ENCODE data around the gene PPP2R5C.
"Not testable (repeated sequence)": the region's sequence is repeated elsewhere in the genome, so short reads cannot be mapped to it uniquely, and the experiment has no call there.

The PPP2R5C gene

DNA sequence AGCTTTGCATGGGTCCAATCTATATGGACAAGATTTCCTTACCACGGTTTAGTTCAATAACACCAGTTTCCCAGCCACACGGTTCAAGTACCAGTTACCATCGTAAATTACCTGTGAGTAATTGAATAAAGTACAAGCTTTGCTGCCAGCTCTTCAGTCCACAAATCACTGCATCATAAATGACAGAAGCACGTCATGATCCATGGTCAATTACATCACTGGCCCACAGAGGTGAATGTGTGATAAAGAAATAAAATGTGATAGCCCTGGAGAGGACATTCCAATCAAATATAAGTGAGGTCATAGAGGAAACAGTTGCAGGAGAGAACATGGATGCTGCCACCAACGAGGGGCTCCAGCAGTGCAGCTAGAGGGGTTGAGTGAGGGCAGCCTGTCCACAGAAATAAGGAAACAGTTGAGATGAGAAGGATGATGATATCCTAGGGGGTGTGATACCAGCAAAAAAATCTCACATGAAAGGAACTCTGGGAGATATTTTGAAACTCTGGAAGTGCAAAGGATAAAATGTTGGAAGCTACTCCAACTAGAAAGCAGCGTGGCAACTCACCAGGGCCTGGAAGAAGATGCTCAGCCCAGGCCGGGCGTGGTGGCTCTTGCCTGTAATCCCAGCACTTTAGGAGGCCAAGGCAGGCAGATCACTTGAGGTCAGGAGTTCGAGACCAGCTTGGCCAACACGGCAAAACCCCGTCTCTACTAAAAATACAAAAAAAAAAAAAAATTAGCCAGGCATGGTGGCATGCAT is 197.1 kb downstream of the PPP2R5C start:
- no peak for DNase-seq

DNA sequence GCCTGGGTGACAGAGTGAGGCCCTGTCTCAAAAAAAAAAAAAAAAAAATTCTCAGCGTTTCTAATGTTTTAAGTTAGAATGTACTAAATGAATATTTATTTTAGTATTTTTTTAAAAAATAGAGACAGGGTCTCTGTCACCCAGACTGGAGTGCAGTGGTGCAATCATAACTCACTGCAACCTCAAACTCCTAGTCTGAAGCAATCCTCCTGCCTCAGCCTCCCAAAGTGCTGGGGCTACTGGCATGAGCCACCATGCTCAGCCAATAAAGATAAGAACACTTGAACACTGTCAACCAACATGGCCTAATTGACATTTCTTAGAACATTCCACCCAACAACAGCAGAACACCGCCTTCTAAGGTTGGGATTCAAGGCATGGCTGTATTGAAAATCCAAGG is 197.8 kb downstream of the PPP2R5C start:
- no peak for DNase-seq

DNA sequence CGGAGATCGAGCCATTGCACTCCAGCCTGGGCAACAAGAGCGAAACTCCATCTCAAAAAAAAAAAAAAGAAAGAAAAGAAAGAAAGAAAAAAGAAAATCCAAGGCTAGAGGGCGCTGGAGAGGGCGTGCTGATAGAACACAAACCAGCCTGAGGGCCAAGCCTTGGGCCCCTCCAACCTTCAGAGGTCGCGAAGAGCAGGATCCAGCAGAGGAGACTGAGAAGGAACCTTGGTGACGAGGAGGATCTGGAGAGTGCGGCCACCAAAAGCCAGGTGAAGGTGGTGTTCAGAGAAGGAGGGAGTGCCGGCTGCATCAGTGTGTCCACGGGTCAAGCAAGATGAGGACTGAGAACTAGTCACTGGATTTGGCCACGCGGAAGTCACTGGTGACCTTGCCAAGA is 198.7 kb downstream of the PPP2R5C start:
- peak in 2 of 6 experiments; percentile 7 to 29 for DNase-seq

DNA sequence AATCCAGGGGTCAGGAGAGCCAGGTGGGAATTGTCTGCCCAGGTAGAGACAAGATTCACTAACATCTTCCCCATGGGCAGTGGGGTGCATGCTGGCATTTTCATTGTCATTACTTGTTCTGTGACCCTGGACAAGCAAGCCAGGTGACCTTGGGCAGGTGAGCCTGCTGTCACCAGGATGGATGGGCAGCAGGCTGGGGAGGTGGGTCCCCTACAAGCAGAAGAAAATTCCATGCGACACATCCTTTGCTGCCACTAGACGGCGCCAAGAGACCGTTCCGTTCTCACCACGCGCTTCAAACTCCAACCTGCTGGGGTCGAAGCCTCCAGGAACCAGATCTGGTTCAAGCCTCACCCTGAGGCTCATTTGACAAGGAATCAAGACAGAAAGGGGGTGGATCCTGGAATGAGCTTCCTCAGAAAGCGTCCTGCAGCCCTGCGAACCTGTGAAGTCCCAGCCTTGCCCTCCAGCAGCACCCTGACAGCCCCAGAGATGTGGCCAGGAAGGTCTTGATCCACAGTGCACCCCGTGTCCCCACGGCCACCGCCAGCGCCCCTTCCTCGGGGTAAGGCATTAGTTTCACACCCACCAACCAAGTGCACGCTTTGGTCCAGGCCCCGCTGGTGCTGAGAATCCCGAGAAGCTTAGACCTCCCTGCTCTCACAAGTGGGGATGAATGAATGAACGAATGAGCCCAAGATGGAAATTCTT is 199.7 kb downstream of the PPP2R5C start:
- DNase-seq: peak; percentile 49 to 79 (median 62)

DNA sequence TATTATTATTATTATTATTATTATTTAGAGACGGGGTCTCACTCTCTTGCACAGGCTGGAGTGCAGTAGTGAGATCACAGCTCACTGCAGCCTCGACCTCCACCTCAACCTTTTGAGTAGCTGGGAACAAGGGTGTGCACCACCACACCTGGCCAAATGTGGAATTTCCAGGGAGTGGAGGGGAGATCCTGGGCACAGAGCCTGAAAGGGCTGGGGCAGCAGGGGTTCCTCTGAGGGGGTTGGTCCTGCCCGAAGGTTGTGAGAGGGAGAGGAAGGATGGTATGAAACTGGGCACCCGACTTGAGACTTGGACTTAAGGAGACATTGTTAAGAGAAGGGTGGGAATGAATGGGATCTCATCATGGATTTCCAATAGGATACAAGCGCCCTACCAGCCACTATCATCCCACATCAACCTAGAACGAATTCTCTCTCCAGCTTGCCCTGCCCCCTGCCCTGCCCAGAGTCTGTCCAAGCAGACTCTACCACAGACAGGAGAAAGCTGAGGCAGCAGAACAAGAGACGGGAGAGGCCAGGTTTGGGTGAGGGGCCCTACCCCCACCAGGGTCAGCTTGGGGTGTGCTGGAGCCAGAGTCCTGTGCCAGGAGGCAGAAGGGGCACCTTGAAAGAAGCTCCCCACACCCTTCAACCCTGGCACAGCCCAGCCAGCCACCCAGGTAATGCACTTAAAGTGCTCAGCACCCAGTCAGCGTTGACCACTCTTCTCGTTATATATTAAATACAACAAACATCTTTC is 200.4 kb downstream of the PPP2R5C start:
- DNase-seq: no peak

DNA sequence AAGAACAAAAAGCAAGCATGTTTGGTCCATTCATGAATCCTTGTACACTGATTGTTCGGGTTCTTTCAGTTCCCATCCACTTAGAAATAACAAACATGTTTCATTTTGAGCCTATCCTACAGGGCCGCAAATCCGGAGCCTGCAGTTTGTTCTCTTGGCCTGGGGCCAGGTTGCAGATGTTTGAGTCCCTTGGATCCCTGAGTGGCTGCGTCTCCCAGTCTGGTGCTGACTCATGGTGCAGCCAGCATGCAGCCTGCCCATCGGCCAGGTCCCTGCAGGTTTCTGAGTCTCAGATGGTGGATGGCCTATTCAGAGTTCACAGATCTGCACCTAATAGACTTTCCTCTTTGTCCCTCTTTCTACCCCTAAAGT is 201.0 kb downstream of the PPP2R5C start:
- no peak for DNase-seq

DNA sequence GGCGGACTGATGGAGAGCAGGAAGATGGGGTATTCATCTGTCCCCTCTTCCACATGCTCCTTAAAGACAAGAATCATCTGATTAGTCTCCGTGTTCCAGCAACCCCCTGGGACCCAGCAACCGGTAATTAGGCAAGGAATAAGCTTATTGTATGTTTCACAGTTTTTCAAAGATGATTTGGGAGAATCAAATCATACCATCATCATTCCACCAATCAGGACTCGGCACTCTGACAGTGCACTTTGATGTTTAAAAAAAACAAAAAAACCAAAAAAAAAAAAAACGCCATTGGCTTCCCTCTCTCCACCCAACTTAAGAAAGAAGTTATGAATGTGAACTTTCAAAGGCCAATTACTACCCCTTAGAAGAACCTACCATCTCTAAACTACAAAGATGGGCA is 201.5 kb downstream of the PPP2R5C start:
- no peak for DNase-seq

DNA sequence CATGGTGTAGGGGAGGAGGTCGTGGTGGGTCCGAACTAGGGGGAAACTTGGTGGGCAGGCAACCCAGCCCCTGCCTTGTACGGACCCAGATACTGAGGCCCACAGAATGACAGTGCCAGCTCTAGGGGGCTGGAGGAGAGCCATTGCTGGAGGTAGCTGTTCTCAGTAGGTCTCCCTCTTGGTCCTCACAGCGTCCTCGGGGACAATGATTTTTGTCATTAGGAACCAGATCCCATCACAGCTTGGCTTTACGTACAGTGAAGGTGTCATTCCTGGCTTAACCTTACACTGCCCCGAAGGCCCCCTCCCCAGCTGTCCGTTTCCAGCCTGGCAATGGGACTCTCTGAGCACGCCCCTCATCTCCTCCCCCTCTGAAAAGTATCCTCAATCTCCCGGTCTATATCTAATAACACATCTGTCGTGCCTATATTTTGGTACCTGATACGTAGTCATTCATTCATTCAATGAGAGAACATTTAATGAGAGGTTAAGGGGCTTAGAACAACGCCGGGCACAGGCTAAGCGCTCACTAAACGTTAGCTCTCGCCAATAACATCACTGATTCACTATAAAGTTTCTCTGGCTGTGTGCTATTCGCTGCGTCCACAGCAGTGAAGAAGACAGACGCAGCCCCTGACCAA is 202.3 kb downstream of the PPP2R5C start:
- DNase-seq: no peak

DNA sequence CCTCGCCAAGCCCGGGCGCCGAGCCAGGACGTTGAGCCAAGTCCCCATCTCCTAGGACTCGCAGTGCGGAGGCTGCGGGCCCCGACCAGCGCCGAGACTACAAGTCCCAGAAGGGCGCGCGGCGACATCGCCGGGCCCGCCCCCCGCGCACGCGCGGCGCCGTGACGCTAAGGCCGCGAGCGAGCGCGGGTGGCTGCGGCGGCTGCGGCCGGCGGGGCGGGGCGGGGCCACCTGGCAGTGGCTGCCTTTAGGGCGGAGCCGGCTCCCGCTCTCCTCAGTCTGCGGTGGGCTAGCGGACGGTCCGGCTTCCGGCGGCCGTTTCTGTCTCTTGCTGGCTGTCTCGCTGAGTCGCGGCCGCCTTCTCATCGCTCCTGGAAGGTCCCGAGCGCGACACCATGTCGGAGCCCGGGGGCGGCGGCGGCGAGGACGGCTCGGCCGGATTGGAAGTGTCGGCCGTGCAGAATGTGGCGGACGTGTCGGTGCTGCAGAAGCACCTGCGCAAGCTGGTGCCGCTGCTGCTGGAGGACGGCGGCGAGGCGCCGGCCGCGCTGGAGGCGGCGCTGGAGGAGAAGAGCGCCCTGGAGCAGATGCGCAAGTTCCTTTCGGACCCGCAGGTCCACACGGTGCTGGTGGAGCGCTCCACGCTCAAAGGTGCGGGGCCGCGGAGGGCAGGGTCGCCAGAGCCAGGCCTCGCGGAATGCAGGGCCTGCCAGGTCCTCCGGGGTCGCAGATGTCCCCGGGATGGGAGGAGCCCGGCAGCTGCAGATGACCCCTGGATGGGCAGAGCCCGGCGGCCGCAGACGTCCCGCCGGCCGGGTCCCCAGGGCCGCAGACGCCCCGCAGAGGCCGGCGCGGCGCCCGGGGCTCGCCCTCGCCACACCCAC is 203.0 kb downstream of the PPP2R5C start, which contains the start of gene DYNC1H1:
Gene DYNC1H1 (plus strand): TSS at position 277 of the 884 bp plus-strand sequence. CDS start 119 bp downstream, at position 396.
- DNase-seq: peak; percentile 78 to 88 (median 84)

DNA sequence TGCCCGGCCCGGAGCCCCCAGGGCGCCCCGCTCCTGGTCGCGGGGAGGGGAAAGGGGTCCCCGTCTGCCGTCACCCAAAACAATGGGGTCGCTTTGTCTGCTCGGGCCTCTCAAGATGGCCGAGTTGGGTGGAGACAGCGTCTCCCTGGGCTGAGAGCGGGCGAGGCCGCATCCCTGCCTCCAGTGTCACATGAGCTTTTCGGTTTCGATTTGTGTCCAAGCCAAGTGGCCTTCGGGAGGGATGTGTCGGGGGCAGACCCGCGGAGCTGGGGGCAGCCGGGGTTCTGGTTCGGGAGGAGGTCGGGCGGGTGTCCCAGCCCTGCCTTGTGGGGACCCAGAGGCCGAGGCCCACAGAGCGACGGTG is 203.7 kb downstream of the PPP2R5C start:
- peak; percentile 28 to 49 (median 36) for DNase-seq

DNA sequence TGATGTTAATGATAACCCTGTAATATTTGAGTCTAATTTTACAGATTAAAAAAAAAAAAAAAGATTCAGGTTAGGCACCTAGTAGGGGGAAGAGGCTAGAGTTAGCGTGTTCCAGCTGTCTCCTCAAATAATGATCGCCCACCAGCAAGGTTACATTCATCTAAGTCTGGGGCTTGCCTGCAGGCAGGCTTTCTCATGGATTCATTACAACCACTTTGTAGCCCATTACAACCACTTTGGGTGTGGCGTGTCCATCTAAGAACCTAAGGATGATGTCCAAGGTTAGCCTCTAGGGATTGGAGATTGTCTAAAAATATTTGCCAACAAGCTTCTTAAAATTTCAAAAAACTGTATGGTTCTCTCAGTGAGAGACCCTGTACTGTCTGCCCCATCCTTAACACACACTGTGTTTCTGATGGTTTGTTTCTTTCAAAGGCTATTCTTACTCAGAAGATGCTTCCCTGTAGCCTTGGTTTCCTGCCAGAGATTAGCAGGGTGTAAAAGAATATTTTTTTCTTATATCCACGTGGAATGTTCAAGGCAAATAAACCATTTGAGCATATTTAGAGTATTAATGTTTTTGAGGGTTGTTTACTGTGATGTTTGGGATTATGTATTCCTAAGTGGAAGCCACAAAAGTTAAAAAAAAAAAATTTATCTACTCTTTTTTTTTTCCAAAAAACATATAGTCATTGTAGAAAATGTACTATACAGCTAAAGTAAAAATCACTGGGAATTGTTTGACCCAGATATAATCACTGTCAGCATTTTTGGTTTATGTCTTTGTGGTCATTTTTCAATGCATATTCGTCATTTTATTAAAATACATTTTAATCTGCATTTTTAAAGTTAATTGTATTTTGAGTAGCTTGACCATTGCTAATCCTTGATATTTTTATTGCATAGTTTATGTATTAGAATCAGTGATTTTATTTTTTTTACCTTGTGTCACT is 204.5 kb downstream of the PPP2R5C start:
- DNase-seq: no peak

DNA sequence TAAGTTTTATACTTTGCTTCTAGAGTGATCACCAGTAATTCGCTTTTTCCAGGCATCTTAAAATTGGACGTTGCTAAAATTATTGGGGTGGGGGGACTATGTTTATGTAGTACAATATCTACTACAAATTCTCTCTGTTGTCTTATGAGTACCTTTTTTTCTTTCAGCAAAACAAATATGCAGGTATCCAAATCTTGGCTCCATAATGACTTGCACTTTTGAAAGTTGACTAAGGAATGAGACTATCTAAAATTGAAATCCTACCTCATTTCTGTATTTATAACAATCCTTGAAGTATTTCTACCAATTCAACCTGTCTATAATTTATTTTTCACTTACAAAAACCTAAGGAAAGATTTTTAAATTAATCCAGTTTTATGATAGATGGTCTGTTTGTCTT is 205.2 kb downstream of the PPP2R5C start:
- no peak for DNase-seq

DNA sequence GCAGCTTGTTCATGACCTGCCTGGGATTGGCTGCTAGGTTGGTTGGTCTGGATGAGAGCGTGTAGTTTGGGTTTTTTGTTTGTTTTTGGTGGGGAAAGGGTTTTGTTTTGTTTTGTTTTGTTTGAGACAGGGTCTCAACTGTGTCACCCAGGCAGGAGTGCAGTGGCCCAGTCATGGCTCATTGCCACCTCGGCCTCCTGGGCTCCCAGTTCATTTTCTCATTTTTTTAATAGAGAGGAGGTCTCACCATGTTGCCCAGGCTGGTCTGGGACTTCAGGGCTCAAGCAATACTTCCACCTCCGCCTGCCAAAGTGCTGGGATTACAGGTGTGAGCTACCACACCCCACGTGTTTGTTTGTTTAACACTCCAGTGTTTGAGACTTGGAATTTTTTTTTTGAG is 206.7 kb downstream of the PPP2R5C start:
- DNase-seq: no peak

DNA sequence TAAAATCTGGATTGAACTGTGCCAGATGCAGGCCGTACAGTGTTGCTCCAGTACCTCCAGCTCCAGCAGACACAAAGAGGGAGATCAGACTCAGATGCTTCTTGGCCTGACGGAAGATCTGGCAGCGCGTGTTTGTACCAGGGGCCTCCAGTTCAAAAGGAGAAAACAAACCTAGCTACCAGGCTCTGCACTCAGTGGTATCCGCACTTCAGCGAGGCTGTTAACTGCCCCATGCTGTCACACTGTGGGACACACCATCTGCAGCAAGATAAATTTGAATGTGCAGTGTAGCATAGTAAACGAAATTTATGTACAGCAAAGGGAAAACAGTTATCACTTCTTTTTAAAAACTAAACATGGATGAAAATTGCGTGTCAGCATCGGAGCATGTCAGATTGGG is 208.0 kb downstream of the PPP2R5C start:
- no peak for DNase-seq

DNA sequence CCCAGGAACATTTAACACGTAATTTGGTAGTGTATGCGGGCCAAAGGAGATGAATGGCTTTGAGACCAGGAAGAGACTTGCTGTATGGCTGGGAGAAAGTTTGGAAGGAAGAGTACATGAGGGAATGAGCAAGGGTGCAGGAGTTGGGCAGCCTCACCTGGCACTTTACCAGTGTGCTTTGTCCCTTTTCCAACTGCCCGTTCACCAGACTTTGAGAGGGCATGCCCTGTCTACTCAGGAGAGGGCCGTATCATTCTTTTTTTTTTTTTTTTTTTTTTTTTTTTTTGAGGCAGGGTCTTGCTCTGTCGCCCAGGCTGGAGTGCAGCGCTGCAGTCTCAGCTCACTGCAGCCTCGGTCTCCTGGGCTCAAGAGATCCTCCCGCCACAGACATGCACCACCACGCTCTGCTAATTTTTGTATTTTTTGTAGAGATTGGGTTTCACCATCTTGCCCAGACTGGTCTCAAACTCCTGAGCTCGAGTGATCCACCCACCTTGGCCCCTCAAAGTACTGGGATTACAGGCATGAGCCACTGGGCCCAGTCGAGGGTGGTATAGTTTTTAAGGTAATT is 209.4 kb downstream of the PPP2R5C start:
- no peak for DNase-seq

DNA sequence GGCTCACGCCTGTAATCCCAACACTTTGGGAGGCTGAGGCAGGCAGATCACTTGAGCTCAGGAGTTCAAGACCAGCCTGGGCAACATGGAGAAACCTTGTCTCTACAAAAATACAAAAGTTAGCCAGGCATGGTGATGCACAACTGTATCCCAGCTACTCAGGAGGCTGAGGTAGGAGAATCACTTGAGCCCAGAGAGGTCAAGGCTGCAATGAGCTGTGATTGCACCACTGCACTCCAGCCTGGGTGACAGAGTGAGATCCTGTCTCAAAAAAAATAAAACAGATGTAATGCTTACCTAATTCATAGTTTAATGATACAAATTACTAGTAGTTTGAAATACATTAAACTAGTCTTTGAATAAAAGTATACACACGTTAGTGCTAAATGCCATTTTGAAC is 209.9 kb downstream of the PPP2R5C start:
- DNase-seq: not testable (repeated sequence)

DNA sequence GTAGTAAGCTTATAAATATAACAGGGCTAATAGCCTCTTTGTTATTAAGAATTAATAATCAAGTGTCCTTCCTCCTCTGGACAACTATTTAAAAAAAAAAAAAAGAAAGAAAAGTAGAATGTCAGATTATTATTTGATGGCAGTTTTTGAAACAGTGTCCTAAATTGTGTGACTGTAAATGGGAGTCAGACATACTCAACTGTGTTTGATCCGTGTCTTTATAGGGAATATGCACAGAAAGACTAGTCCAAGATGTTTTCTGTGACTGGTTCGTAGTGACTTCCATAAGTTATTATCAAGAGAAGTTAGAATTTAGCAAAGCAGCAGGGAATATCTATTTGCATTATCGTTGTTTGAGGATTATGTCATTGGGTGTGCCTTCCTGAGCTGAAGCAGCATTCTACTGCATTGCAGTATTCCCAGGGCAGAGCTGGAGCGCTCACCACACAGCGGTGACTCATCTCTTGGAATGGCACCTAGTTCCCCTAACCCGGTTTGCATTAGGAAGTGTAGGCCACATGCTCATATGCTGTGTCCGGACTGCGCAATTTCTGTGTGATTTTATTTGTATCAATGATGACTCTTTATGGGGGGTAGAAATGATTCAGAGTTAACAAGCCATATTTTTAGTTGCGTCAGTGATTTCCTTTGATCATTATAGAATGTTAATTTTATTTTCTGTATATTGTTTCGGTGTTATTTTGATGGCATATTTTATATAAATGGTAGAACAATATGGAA is 210.8 kb downstream of the PPP2R5C start:
- DNase-seq: no peak

DNA sequence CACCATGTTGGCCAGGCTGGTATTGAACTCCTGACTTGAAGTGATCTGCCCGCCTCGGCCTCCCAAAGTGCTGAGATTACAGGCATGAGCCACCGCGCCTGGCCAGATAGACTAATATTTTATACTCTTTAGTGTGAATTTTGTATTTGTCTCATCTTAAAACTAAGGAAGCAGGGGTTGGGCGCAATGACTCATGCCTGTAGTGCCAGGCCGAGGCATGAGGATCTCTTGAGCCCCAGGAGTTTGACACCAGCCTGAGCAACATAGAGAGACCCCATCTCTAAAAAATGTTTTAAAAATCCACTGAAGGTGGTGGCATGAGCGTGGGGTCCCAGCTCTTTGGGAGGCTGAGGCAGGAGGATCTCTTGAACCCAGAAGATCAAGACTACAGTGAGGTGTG is 211.8 kb downstream of the PPP2R5C start:
- DNase-seq: no peak

DNA sequence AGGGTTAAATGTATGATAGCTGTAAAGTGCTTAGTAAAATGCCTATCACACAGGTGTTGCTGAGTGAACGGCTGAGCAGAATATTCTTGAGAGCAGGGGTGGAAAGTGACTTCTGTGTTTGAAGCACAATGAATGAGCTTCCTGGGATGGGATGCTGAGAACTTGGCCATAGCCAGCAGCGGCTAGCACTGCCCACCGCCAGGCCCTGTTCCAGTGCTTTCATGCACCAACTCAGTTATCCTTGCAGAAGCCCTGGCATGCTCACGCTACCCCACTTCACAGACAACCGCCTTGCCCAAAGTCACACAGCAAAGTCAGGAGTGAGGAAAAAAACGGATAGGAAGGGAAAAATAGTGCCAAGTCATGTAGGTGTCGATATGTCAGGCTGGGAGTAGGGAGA is 213.7 kb downstream of the PPP2R5C start:
- no peak for DNase-seq
